AG10803 (cell line): Measurements from ENCODE around the gene ERF.

Experiments used
- DNase-seq: peaks from one replicate; pipeline ENCODE4 v3.0.0; 2010; ENCODE audit warnings: low read depth
- H3K4me3 ChIP-seq: 2 replicates; pipeline ENCODE4 v1.5.1; 2011; ENCODE audit warnings: mild to moderate bottlenecking, low read length, control low read depth
- TF ChIP-seq, protein P1 (sequence below): conservative IDR thresholded peaks from 2 replicates; pipeline ENCODE4 v1.5.1; 2011; ENCODE audit warnings: mild to moderate bottlenecking, low read length, control low read depth, inconsistent platforms

Gene ERF

DNA sequence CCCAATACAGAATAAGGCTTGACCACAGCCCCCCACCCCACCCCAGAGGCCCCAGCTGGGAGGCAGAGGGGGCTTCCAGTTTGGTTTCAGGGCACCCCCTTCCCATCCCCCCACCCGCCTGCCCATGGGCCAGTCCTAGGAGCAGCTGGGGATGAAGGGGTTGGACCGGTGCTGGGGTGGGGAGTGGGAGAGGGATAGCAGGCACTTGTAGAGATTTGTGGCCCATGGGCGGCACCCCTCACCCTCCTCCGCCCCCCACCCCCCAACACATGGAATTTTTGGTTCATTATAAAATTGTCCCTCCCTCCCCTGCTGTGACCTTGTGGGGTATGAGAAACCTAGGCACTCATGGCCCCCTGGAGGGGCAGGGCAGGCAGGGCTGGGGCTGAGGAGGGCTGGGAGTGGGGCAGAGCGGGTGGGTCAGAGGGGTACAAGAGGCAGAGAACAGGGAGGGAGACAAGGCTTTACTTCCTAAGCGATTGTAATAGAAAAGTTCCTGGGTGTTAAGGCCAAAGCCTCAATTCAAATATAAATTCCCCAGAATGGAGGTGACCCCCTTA, 7.2 kb downstream of the ERF start:
- H3K4me3 ChIP-seq = no peak overlapping the region
- DNase-seq = no peak
- TF ChIP-seq, protein P1, sequence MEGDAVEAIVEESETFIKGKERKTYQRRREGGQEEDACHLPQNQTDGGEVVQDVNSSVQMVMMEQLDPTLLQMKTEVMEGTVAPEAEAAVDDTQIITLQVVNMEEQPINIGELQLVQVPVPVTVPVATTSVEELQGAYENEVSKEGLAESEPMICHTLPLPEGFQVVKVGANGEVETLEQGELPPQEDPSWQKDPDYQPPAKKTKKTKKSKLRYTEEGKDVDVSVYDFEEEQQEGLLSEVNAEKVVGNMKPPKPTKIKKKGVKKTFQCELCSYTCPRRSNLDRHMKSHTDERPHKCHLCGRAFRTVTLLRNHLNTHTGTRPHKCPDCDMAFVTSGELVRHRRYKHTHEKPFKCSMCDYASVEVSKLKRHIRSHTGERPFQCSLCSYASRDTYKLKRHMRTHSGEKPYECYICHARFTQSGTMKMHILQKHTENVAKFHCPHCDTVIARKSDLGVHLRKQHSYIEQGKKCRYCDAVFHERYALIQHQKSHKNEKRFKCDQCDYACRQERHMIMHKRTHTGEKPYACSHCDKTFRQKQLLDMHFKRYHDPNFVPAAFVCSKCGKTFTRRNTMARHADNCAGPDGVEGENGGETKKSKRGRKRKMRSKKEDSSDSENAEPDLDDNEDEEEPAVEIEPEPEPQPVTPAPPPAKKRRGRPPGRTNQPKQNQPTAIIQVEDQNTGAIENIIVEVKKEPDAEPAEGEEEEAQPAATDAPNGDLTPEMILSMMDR = no peak

GRCh38 chr19:42246922-42247639, 7.8 kb downstream of the ERF start:
- DNase-seq = peak; percentile 46
- TF ChIP-seq, protein P1 = no peak
- H3K4me3 ChIP-seq = no peak overlapping the region

DNA sequence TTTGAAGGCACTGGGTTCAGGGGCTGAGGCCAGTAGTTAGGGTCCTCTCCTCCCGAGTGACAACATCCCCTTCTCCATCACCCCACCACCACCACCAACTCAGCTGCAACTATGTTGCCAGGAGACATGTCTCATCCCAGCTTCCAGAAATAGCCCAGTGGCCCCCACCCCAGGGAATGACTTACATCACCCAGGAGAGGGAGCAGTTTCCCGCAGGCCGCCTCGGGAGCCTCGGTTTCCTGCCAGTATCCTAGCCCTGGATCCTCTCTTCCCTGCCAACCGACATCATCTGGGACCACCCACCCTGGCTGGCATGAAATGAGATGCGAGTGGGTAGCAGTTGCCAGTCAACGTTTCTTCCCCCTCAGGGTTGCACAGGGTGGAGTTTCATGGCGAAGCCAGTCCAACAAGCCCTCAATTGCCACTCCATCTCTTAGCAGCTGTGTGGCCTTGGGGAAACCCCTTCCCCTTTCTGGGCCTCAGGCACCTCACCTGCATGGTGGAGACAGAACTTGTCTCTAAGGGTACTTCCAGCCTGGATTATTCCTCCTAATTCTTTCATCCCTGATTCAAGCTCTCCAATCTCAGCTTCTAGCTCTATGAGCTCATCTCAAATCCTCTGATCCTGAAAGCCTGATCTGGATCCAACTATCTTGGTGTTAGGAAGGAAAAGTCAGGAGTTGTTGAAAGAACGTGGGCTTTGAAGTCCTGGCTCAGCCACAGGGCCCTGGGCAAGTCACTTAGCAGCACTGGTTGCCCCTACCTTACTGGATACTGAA, 8.6 kb downstream of the ERF start:
- DNase-seq = peak; percentile 82
- H3K4me3 ChIP-seq = no peak overlapping the region
- TF ChIP-seq, protein P1 = peak; percentile 79

- H3K4me3 ChIP-seq = no peak overlapping the region
- DNase-seq = no peak
- TF ChIP-seq, protein P1 = no peak
Measured at GRCh38 chr19:42245231-42245630, 9.7 kb downstream of the ERF start.

GRCh38 chr19:42244347-42245220, 10.3 kb downstream of the ERF start:
- peak overlapping the region; percentile 89 for H3K4me3 ChIP-seq
- peak; percentile 89 for DNase-seq
- TF ChIP-seq, protein P1 = peak; percentile 61

- TF ChIP-seq, protein P1 = no peak
- peak; percentile 99 for DNase-seq
Measured at GRCh38 chr19:42242512-42243409, 12.2 kb downstream of the ERF start, which contains the start of gene GSK3A. Gene GSK3A, minus strand, starts transcription at chr19:42242602. Its CDS starts 137 bp downstream, at chr19:42242465.

More at GRCh38 chr19:42242512-42243409, 12.2 kb downstream of the ERF start, which contains the start of gene GSK3A:
- H3K4me3 ChIP-seq = peak within 1 kb of the TSS; percentile 89
